KMS-11 (cell line): ENCODE measurements around the gene COL6A5.

Experiments used
- H2AFZ ChIP-seq: fragments of 200-600 bp; sonication (generic); 2 replicates; pipeline ENCODE4 v1.6.1; 2016; ENCODE audit warnings: antibody characterized with exemption, mixed run types, low read depth
- H3K27ac ChIP-seq: fragments of 200-600 bp; sonication (generic); 2 replicates; pipeline ENCODE4 v1.6.1; 2016; ENCODE audit warnings: mild to moderate bottlenecking, mixed run types
- H3K27me3 ChIP-seq: fragments of 200-600 bp; sonication (generic); 2 replicates; pipeline ENCODE4 v1.6.1; 2017; ENCODE audit warnings: mild to moderate bottlenecking, low read depth, mixed run types, moderate library complexity; ENCODE audit not compliant: insufficient read depth
- H3K36me3 ChIP-seq: fragments of 200-600 bp; sonication (generic); 2 replicates; pipeline ENCODE4 v1.6.1; 2017; ENCODE audit warnings: mild to moderate bottlenecking, mixed run types; ENCODE audit not compliant: insufficient read depth
- H3K4me1 ChIP-seq: fragments of 200-600 bp; sonication (generic); 2 replicates; pipeline ENCODE4 v1.6.1; 2016; ENCODE audit warnings: mild to moderate bottlenecking, low read depth, mixed run types; ENCODE audit not compliant: poor library complexity, severe bottlenecking
- H3K4me2 ChIP-seq: fragments of 200-600 bp; sonication (generic); 2 replicates; pipeline ENCODE4 v1.7.0; 2016; ENCODE audit warnings: mild to moderate bottlenecking, mixed run types
- H3K4me3 ChIP-seq: fragments of 200-600 bp; sonication (generic); IDR thresholded peaks from 2 replicates; pipeline ENCODE4 v1.6.1; 2017; ENCODE audit warnings: low read depth, low read length, mixed read lengths; ENCODE audit not compliant: insufficient read depth
- H3K79me2 ChIP-seq: fragments of 200-600 bp; sonication (generic); 2 replicates; pipeline ENCODE4 v1.6.1; 2016; ENCODE audit warnings: low read depth, mixed run types; ENCODE audit not compliant: insufficient read depth
- H3K9ac ChIP-seq: fragments of 200-600 bp; sonication (generic); 2 replicates; pipeline ENCODE4 v1.6.1; 2016; ENCODE audit warnings: mild to moderate bottlenecking, mixed run types
- H4K20me1 ChIP-seq: fragments of 200-600 bp; sonication (generic); 2 replicates; pipeline ENCODE4 v1.6.1; 2016; ENCODE audit warnings: mild to moderate bottlenecking, mixed run types; ENCODE audit not compliant: insufficient read depth
- CTCF ChIP-seq: fragments of 200-600 bp; sonication (generic); conservative IDR thresholded peaks from 2 replicates; pipeline ENCODE4 v1.6.1; 2017; ENCODE audit warnings: low read depth, mild to moderate bottlenecking, antibody characterized with exemption, low read length, moderate library complexity, mixed read lengths

Gene COL6A5

GRCh38 chr3:130379274-130379673 lies 33.8 kb downstream of the COL6A5 start:
- no peaks in the 10 kb centered on the region for H4K20me1 ChIP-seq
- H3K4me1 ChIP-seq, result no peaks in the 10 kb centered on the region
- TF ChIP-seq CTCF, result no peak
- no peaks in the 10 kb centered on the region for H3K79me2 ChIP-seq
- no peak overlapping the region for H2AFZ ChIP-seq
- no peak overlapping the region for H3K4me3 ChIP-seq
- no peaks in the 10 kb centered on the region for H3K27me3 ChIP-seq
- H3K36me3 ChIP-seq, result no peaks in the 10 kb centered on the region
- no peak overlapping the region for H3K27ac ChIP-seq
- no peak overlapping the region for H3K9ac ChIP-seq
- H3K4me2 ChIP-seq, result no peak overlapping the region

GRCh38 chr3:130380398-130380797 lies 34.9 kb downstream of the COL6A5 start:
- no peaks in the 10 kb centered on the region for H4K20me1 ChIP-seq
- no peaks in the 10 kb centered on the region for H3K27me3 ChIP-seq
- H3K9ac ChIP-seq, result no peak overlapping the region
- H3K79me2 ChIP-seq, result no peaks in the 10 kb centered on the region
- TF ChIP-seq CTCF, result no peak
- H3K4me3 ChIP-seq, result no peak overlapping the region
- no peaks in the 10 kb centered on the region for H3K4me1 ChIP-seq
- H2AFZ ChIP-seq, result no peak overlapping the region
- H3K27ac ChIP-seq, result no peak overlapping the region
- no peaks in the 10 kb centered on the region for H3K36me3 ChIP-seq
- H3K4me2 ChIP-seq, result no peak overlapping the region

GRCh38 chr3:130383424-130383823 lies 38.0 kb downstream of the COL6A5 start:
- no peak for TF ChIP-seq CTCF
- H3K4me2 ChIP-seq, result no peak overlapping the region
- H2AFZ ChIP-seq, result no peak overlapping the region
- no peaks in the 10 kb centered on the region for H3K27me3 ChIP-seq
- no peak overlapping the region for H3K4me3 ChIP-seq
- H3K9ac ChIP-seq, result no peak overlapping the region
- no peaks in the 10 kb centered on the region for H4K20me1 ChIP-seq
- H3K36me3 ChIP-seq, result no peaks in the 10 kb centered on the region
- H3K27ac ChIP-seq, result no peak overlapping the region
- no peaks in the 10 kb centered on the region for H3K79me2 ChIP-seq
- no peaks in the 10 kb centered on the region for H3K4me1 ChIP-seq

GRCh38 chr3:130384476-130385025 lies 39.1 kb downstream of the COL6A5 start:
- Histone ChIP-seq H3K79me2 (no peaks in the 10 kb centered on the region), H3K4me3 (no peak overlapping the region), H3K27me3 (no peaks in the 10 kb centered on the region), H4K20me1 (no peaks in the 10 kb centered on the region), H3K4me1 (no peaks in the 10 kb centered on the region), H3K27ac (no peak overlapping the region), H3K9ac (no peak overlapping the region), H3K36me3 (no peaks in the 10 kb centered on the region), H3K4me2 (no peak overlapping the region), H2AFZ (no peak overlapping the region)
- no peak for TF ChIP-seq CTCF
